ENCODE measurements around the gene MAPKAP1.
"Not testable (repeated sequence)": the region's sequence is repeated elsewhere in the genome, so short reads cannot be mapped to it uniquely, and the experiment has no call there.

DNA sequence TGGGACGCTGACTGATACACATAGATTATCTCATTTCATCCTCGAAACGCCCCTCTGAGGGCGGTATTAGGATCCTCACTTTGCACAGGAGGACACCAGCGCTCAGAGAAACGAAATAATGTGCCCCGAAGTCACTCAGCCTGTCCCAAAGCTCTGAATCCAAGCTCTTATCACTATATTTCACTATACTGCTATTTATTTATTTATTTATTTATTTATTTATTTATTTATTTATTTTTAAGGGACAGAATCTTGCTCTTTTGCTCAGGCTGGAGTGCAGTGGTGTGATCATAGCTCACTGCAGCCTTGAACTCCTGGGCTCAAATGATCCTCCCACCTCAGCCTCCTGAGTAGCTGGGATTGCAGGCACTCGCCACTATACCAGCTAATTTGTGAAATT, 306.8 kb downstream of the MAPKAP1 start:
- not testable (repeated sequence) for TF ChIP-seq POLR2A, EP300 (IDR thresholded peaks at IDR 0.05)
- TF ChIP-seq, protein P1, sequence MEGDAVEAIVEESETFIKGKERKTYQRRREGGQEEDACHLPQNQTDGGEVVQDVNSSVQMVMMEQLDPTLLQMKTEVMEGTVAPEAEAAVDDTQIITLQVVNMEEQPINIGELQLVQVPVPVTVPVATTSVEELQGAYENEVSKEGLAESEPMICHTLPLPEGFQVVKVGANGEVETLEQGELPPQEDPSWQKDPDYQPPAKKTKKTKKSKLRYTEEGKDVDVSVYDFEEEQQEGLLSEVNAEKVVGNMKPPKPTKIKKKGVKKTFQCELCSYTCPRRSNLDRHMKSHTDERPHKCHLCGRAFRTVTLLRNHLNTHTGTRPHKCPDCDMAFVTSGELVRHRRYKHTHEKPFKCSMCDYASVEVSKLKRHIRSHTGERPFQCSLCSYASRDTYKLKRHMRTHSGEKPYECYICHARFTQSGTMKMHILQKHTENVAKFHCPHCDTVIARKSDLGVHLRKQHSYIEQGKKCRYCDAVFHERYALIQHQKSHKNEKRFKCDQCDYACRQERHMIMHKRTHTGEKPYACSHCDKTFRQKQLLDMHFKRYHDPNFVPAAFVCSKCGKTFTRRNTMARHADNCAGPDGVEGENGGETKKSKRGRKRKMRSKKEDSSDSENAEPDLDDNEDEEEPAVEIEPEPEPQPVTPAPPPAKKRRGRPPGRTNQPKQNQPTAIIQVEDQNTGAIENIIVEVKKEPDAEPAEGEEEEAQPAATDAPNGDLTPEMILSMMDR (IDR thresholded peaks at IDR 0.05), result not testable (repeated sequence)

Measured in stomach (tissue), 4 donors.